Pancreas (tissue), 10 donors: ENCODE data around the gene QRICH1. TPM values are rescaled to one million over a fixed set of nuclear protein-coding genes. Genes with fewer than 3 reads are reported as not detected.

Experiments used
- ATAC-seq, 4 donors: fragments of 200-7000 bp; cut with Tn5 transposase; one replicate each; pipeline versions ENCODE4 v1.8.0 to v1.9.1; 2020; ENCODE audit warnings: mild to moderate bottlenecking in 4 of 4, moderate library complexity in 4 of 4
- DNase-seq, 6 donors: peaks; one replicate each; pipeline ENCODE4 v3.0.0-alpha.2; 2020
- FAIRE-seq: peaks from 2 replicates; lab custom pipeline; 2012; peaks lifted over from hg19 to GRCh38; lab: Jason Lieb, UNC
- H3K27ac ChIP-seq, 4 donors: fragments of 200-600 bp; sonication (generic); 1 replicate in 3 of 4; 2 replicates in 1 of 4; pipeline versions ENCODE4 v1.5.0 to v1.8.0; 2020
- H3K27me3 ChIP-seq, 4 donors: fragments of 200-600 bp; one replicate each; pipeline ENCODE4 v1.8.0; 2021
- H3K36me3 ChIP-seq, 3 donors: fragments of 200-600 bp; sonication (generic) in 1 of 3; one replicate each; pipeline versions ENCODE4 v1.5.0 to v1.8.0; 2020 to 2021
- H3K4me1 ChIP-seq, 3 donors: fragments of 200-600 bp; one replicate each; pipeline ENCODE4 v1.8.0; 2021
- H3K4me3 ChIP-seq, 4 donors: fragments of 200-600 bp; sonication (generic) in 2 of 4; one replicate each; pipeline versions ENCODE4 v1.5.0 to v1.8.0; 2020 to 2021
- H3K9me3 ChIP-seq, 4 donors: fragments of 200-600 bp; one replicate each; pipeline ENCODE4 v1.8.0; 2021
- WGBS, 2 donors: extraction: QIAGEN DNeasy Blood & Tissue Kit; methylation state at CpG; one replicate each; pipeline ENCODE4 v1.1.7; 2013; 5-methylcytosine and 5-hydroxymethylcytosine counted together
- intact Hi-C, 3 donors: fragments of 100-400 bp; cut with DNase I; formaldehyde crosslinking; loops; one replicate each; pipeline versions ENCODE4 v1.11.1 to v1.14.2; 2022
- polyA plus RNA-seq, 2 donors: library from polyadenylated mRNA; stranded (reverse); fragments of 200-250 nt; gene quantifications; one replicate each; pipeline ENCODE4 v1.2.3, GENCODE V29; 2013
- total RNA-seq, 6 donors: library from RNA; stranded (reverse); fragmentation: NEBNext Ultra II Directional in 4 of 6; extraction: Animal tissue kit (Norgen Biotek cat#: 25700) in 4 of 6; gene quantifications; one replicate each; pipeline versions ENCODE4 v1.2.1 to v1.2.4, GENCODE V29; 2021 to 2023
- TF ChIP-seq, protein P1 (sequence below), 4 donors: fragments of 200-600 bp; sonication (generic) in 3 of 4; IDR thresholded peaks; one replicate each; pipeline versions ENCODE4 v1.5.0 to v1.8.0; 2021; ENCODE audit warnings: antibody characterized with exemption in 4 of 4
- donor health status: healthy with polysubstance abuse.
- donor health status: DM: no; HTN: no; CAD: no; lungs with moderate emphysema.
- donor health status: DM: no; HTN: no; CAD: no.
- donor health status: control.
- donor health status: control.
- donor health status: Bipolar disorder and iron deficiency.
- donor health status: DM: yes; HTN: yes; CAD: no.
- donor health status: DM: no; HTN: no; CAD: no.
- donor health status: DM: no; HTN: no; CAD: no.
- donor health status: DM: yes; HTN: yes; CAD: no.

QRICH1 gene
- total and polyA plus RNA-seq, 8 donors: 20.9 to 48.1 (median 30.4) TPM

DNA sequence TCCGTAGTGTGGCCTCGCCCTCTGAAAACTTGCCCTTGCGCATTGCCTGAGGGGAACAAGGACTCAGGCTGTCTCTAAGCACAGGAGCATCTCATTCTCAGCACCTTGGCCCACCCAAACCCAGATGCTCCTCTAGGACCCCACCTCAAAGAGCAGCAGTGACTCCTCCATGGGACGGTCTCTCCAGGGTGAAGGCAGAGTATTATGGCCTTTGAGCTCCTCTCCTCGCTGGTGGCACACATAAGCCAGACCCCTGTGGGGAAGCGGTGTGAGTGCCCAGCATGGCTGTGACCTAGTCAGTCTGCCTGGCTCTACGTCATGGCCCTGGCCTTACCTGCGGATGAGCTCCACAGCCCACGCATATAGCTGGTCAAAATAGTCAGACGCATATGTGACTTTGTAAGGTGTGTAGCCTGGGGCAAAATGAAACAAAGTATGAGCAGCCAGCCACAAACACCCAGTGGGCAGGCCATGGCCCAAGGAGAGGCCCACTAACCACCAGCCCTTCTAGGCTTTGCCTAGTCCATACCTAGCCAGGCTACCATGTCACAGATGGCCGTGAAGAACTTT is 6.3 kb upstream of the QRICH1 start:
- FAIRE-seq: no peak
- intact Hi-C loops: no loop called here

DNA sequence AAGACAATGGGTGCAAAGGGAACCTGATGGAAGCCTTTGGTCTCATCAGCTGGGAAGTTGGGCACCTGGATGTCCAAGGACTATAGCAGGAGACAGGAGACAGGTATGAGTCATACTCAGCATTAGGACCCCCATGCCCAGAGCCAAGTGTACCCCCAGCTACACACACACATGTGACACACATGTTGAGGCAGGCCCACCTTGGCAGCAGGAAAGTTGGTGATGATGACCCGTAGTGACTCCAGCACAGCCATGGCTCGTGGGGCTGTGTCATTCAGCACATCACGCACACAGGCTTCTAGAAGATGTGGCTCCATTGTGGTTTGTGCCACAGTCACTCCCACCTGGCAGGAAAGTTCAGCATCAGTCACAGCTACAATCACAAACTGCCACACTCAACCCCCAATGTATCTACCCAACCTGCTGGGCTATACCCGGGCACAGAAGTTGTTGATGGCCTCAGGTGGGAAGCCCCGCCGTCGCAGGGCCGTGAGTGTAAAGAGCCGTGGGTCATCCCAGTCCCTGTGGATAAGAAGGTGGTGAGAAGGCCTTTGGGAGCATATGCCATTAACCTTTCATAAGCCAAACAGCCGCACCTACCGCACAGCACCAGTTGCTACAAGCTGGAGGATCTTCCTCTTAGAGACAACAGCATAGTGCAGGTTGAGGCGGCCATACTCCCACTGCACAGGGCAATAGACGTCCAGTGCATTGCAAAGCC is 5.2 kb upstream of the QRICH1 start:
- FAIRE-seq: no peak
- intact Hi-C loops: loop anchor here in 1 of 3 donors (10.0 kb wide), 1 partner anchor 74 kb away; the partner anchor contains the start of genes IMPDH2 and NDUFAF3
- H3K27me3 ChIP-seq: no peaks in the 10 kb centered on the region

More for the DNA sequence above, 6.3 kb upstream of the QRICH1 start:
- Histone ChIP-seq H3K4me3 (no peak overlapping the region), H3K27me3 (no peaks in the 10 kb centered on the region), H3K4me1 (peaks cover 0 to 8% (median 7%) of the 10 kb centered on the region in 3 donors), H3K9me3 (no peaks in the 10 kb centered on the region), H3K27ac (no peak overlapping the region), H3K36me3 (peaks cover 3 to 46% (median 23%) of the 10 kb centered on the region in 3 donors)
- TF ChIP-seq, protein P1, sequence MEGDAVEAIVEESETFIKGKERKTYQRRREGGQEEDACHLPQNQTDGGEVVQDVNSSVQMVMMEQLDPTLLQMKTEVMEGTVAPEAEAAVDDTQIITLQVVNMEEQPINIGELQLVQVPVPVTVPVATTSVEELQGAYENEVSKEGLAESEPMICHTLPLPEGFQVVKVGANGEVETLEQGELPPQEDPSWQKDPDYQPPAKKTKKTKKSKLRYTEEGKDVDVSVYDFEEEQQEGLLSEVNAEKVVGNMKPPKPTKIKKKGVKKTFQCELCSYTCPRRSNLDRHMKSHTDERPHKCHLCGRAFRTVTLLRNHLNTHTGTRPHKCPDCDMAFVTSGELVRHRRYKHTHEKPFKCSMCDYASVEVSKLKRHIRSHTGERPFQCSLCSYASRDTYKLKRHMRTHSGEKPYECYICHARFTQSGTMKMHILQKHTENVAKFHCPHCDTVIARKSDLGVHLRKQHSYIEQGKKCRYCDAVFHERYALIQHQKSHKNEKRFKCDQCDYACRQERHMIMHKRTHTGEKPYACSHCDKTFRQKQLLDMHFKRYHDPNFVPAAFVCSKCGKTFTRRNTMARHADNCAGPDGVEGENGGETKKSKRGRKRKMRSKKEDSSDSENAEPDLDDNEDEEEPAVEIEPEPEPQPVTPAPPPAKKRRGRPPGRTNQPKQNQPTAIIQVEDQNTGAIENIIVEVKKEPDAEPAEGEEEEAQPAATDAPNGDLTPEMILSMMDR (IDR thresholded peaks at IDR 0.05): no peak
- peak in 1 of 6 donors; percentile 14 for DNase-seq
- 93 to 94% methylated on average over 11 of the region's 11 CpGs for WGBS, 2 donors
- no peak for ATAC-seq

DNA sequence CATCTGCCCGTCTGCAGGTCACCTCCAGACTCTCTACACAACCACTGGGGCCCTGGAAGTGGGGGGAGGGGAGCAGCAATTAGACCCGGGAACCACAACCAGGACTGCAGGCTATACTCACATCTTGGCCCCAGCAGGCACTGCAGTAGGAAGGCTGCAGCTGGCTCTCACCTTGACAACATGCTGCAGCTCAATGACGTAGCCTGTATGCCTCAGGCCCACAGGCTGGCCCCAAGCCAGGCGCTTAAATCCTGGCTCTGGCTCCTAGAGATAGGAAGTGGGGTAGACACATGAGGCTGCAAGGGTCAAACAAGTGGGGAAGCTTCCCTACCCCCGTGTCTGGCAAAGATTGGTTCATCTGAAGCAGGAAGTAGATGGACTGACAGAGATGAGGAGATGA is 4.6 kb upstream of the QRICH1 start:
- WGBS, 2 donors: 36 to 39% methylated on average over 5 of the region's 5 CpGs
- FAIRE-seq: no peak
- Histone ChIP-seq H3K4me3 (no peak overlapping the region), H3K27me3 (no peaks in the 10 kb centered on the region), H3K36me3 (peaks cover 3 to 46% (median 23%) of the 10 kb centered on the region in 3 donors), H3K4me1 (peaks cover 0 to 7% (median 2%) of the 10 kb centered on the region in 3 donors), H3K9me3 (no peaks in the 10 kb centered on the region), H3K27ac (no peak overlapping the region)
- TF ChIP-seq, protein P1 (IDR thresholded peaks at IDR 0.05): no peak
- ATAC-seq: no peak
- intact Hi-C loops: loop anchor here in 1 of 3 donors (10.0 kb wide), 1 partner anchor 74 kb away; the partner anchor contains the start of genes IMPDH2 and NDUFAF3
- DNase-seq: peak in 2 of 6 donors; percentile 43 to 53

More for the DNA sequence above, 5.2 kb upstream of the QRICH1 start:
- H3K9me3 ChIP-seq: no peaks in the 10 kb centered on the region
- H3K27ac ChIP-seq: no peak overlapping the region
- DNase-seq (peak in 1 of 6 donors; percentile 11), ATAC-seq (no peak)
- 91 to 94% methylated on average over 13 of the region's 13 CpGs for WGBS, 2 donors
- TF ChIP-seq, protein P1 (IDR thresholded peaks at IDR 0.05): no peak
- H3K4me3 ChIP-seq: no peak overlapping the region
- H3K4me1 ChIP-seq: peaks cover 0 to 12% (median 7%) of the 10 kb centered on the region in 3 donors
- peaks cover 3 to 46% (median 23%) of the 10 kb centered on the region in 3 donors for H3K36me3 ChIP-seq

DNA sequence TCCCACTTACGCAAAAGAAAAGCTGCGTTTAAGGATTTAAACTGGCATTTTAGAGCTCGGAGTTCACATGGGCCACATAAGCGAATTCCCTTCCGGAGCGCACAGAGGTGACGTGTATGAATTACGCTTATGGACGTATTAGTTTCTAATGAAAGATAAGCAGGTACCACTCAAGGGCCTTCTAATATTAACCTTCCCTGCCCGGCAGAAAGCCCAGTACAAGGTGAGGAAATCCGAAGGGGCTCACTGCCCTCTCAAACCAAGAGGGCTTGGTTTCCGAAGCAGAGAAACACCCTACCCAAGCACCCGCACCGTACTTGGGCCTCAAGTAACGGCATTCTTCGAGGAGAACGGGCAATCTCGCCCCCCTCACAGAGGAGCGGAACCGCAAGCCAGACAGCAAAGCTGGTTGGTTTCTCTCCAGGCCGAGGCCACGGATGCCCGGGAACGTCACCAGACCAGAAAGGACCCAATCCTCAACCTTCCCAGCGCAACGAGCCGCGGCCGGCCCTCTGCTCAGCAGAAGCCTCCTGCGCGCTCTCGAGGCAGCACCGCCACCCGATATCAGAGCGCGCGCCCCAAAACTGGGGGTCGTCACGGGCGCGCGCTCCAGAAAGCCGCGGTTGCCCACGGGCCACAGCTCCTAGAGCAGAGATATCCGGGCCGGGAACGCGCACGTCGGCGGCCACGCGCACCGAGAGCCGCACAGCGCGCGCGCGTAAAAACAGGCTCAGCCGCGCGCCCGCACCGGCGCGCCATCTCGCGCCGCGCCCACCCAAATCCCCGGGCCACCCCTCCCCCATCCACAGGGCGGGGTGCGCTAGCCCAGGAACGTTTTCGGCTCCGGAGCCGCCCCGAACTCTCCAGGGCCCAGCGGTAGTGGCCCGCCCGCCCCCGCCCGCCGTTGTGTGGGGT is 676 bp downstream of the QRICH1 start:
- WGBS, 2 donors: 0% methylated on average over 59 to 86 of the region's 86 CpGs
- no peaks in the 10 kb centered on the region for H3K27me3 ChIP-seq
- H3K9me3 ChIP-seq: no peaks in the 10 kb centered on the region
- peak; percentile 56 to 84 (median 68) for DNase-seq
- FAIRE-seq: no peak
- peak; percentile 47 to 66 (median 57) for ATAC-seq
- peak overlapping the region; percentile 83 to 99 (median 86) for H3K4me3 ChIP-seq
- intact Hi-C loops: loop anchor here in 1 of 3 donors (10.0 kb wide), 1 partner anchor 68 kb away; the partner anchor contains the start of genes IMPDH2 and NDUFAF3
- TF ChIP-seq, protein P1 (IDR thresholded peaks at IDR 0.05): no peak
- H3K4me1 ChIP-seq: peaks cover 12 to 29% (median 13%) of the 10 kb centered on the region in 3 donors
- peak overlapping the region; percentile 81 to 94 (median 89) for H3K27ac ChIP-seq
- peaks cover 0 to 7% (median 0%) of the 10 kb centered on the region in 3 donors for H3K36me3 ChIP-seq
